Right lobe of liver (tissue), 6 donors: ENCODE results near the gene S100A10. TPM values are rescaled to one million over a fixed set of nuclear protein-coding genes. Genes with fewer than 3 reads are reported as not detected.

Experiments used
- ATAC-seq, 4 donors: fragments of 200-7000 bp; cut with Tn5 transposase; one replicate each; pipeline ENCODE4 v1.9.1; 2020; ENCODE audit warnings: mild to moderate bottlenecking in 4 of 4, moderate library complexity in 4 of 4
- DNase-seq, 3 donors: peaks; one replicate each; pipeline ENCODE4 v3.0.0-alpha.2; 2020
- H3K27ac ChIP-seq, 3 donors: fragments of 200-600 bp; one replicate each; pipeline ENCODE4 v1.8.0; 2022
- H3K27me3 ChIP-seq, 2 donors: fragments of 200-600 bp; one replicate each; pipeline ENCODE4 v1.8.0; 2022
- H3K36me3 ChIP-seq, 4 donors: fragments of 200-600 bp; sonication (generic) in 1 of 4; one replicate each; pipeline versions ENCODE4 v1.5.1 to v1.8.0; 2017 to 2022; ENCODE audit warnings: control low read depth in 1 of 4
- H3K4me1 ChIP-seq, 4 donors: fragments of 200-600 bp; sonication (generic) in 1 of 4; one replicate each; pipeline versions ENCODE4 v1.5.1 to v1.8.0; 2017 to 2022; ENCODE audit warnings: control low read depth in 1 of 4
- H3K4me3 ChIP-seq, 3 donors: fragments of 200-600 bp; one replicate each; pipeline ENCODE4 v1.8.0; 2022
- H3K9me3 ChIP-seq, 4 donors: fragments of 200-600 bp; sonication (generic) in 1 of 4; one replicate each; pipeline versions ENCODE4 v1.5.1 to v1.8.0; 2017 to 2022; ENCODE audit warnings: control low read depth in 1 of 4
- POLR2A ChIP-seq: fragments of 450-650 bp; IDR thresholded peaks from one replicate; pipeline ENCODE4 v1.6.1; 2017; ENCODE audit warnings: antibody characterized with exemption, mild to moderate bottlenecking
- WGBS: methylation state at CpG from one replicate; pipeline ENCODE4 v1.1.6; 2018; ENCODE audit warnings: low coverage, low lambda C conversion rate; ENCODE audit not compliant: insufficient coverage; ENCODE audit errors: missing lambda C conversion rate; 5-methylcytosine and 5-hydroxymethylcytosine counted together
- intact Hi-C, 2 donors: fragments of 100-400 bp; cut with DNase I; formaldehyde crosslinking; loops; one replicate each; pipeline versions ENCODE4 v1.11.2 to v1.14.1; 2022
- total RNA-seq, 6 experiments: library from RNA; depleted of rRNA in 2 of 6; stranded (reverse); fragments of >200 nt in 2 of 6; fragmentation: NEBNext Ultra II Directional in 3 of 6; extraction: Animal tissue kit (Norgen Biotek cat#: 25700) in 3 of 6; gene quantifications; one replicate each; pipeline versions ENCODE4 v1.1.0 to v1.2.4, GENCODE V29; 2016 to 2023
- TF ChIP-seq, protein P1 (sequence below), 4 donors: fragments of 200-600 bp in 3 of 4; fragments of 450-650 bp in 1 of 4; IDR thresholded peaks; one replicate each; pipeline versions ENCODE4 v1.5.1 to v1.8.0; 2016 to 2022; ENCODE audit warnings: antibody characterized with exemption in 4 of 4, mild to moderate bottlenecking in 2 of 4
- donor health status: DM: no; HTN: yes; CAD: no.
- donor health status: DM: no; HTN: no; CAD: no.
- donor health status: DM: no; HTN: no; CAD: no.
- donor health status: DM: no; HTN: yes; CAD: no.
- donor health status: DM: no; HTN: yes; CAD: no.

Gene S100A10
- total RNA-seq, 6 experiments from 2014 or later, result 48.5 to 192 (median 61.7) TPM

GRCh38 chr1:151992303-151993083, 1.2 kb downstream of the S100A10 start:
- Histone ChIP-seq H3K4me1 (peaks cover 0 to 43% (median 16%) of the 10 kb centered on the region in 4 donors), H3K4me3 (peak overlapping the region; percentile 83 to 92 (median 85)), H3K27ac (peak overlapping the region; percentile 83 to 96 (median 85)), H3K36me3 (no peaks in the 10 kb centered on the region), H3K9me3 (no peaks in the 10 kb centered on the region), H3K27me3 (no peaks in the 10 kb centered on the region)
- peak; percentile 49 to 67 (median 60) for ATAC-seq
- 12% methylated on average over 11 of the region's 21 CpGs for WGBS
- intact Hi-C loops, result loop anchor here in 1 of 2 donors (10.0 kb wide), 1 partner anchor 58 kb away; no protein-coding TSS in a partner anchor
- peak; percentile 65 to 81 (median 71) for DNase-seq
- TF ChIP-seq POLR2A, result peak; percentile 67
- TF ChIP-seq, protein P1, sequence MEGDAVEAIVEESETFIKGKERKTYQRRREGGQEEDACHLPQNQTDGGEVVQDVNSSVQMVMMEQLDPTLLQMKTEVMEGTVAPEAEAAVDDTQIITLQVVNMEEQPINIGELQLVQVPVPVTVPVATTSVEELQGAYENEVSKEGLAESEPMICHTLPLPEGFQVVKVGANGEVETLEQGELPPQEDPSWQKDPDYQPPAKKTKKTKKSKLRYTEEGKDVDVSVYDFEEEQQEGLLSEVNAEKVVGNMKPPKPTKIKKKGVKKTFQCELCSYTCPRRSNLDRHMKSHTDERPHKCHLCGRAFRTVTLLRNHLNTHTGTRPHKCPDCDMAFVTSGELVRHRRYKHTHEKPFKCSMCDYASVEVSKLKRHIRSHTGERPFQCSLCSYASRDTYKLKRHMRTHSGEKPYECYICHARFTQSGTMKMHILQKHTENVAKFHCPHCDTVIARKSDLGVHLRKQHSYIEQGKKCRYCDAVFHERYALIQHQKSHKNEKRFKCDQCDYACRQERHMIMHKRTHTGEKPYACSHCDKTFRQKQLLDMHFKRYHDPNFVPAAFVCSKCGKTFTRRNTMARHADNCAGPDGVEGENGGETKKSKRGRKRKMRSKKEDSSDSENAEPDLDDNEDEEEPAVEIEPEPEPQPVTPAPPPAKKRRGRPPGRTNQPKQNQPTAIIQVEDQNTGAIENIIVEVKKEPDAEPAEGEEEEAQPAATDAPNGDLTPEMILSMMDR (IDR thresholded peaks at IDR 0.05), result no peak

- no peaks in the 10 kb centered on the region for H3K9me3 ChIP-seq
- H3K36me3 ChIP-seq, result no peaks in the 10 kb centered on the region
- H3K27ac ChIP-seq, result peak overlapping the region; percentile 83 to 96 (median 85)
- no peak for DNase-seq
- 31% methylated on average over 6 of the region's 6 CpGs for WGBS
- peaks cover 0 to 43% (median 16%) of the 10 kb centered on the region in 4 donors for H3K4me1 ChIP-seq
- intact Hi-C loops, result loop anchor here in 1 of 2 donors (10.0 kb wide), 1 partner anchor 57 kb away; no protein-coding TSS in a partner anchor
- peak overlapping the region; percentile 83 to 92 (median 85) for H3K4me3 ChIP-seq
- TF ChIP-seq, protein P1 (IDR thresholded peaks at IDR 0.05), result no peak
- no peak for TF ChIP-seq POLR2A
- H3K27me3 ChIP-seq, result no peaks in the 10 kb centered on the region
- ATAC-seq, result peak in 3 of 4 donors; percentile 2 to 7 (median 6)
Measured at GRCh38 chr1:151991663-151992302, 1.9 kb downstream of the S100A10 start.

DNA sequence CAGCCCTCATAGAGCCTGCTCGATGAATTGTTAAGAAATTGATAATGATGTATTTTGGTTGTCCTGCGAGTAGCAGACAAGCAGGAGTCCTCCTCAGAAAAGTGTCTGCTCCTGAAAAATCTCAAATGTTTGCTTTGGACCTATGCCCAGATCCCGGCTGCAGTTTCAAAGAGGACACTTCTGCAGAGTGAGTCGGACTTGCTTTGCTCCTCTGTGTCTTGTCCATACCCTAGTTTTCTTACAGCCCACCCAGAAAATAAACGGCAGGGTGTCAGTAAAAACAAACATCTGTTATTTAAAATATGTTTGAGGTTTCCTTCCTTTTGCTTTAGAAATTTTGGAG, 2.8 kb downstream of the S100A10 start:
- no peak overlapping the region for H3K27ac ChIP-seq
- ATAC-seq, result peak in 2 of 4 donors; percentile 17 to 40
- H3K4me1 ChIP-seq, result peaks cover 0 to 43% (median 16%) of the 10 kb centered on the region in 4 donors

More for the DNA sequence above, 2.8 kb downstream of the S100A10 start:
- WGBS, result 12% methylated on average over 5 of the region's 5 CpGs
- H3K9me3 ChIP-seq, result no peaks in the 10 kb centered on the region
- H3K36me3 ChIP-seq, result peaks cover 0 to 3% (median under 1%) of the 10 kb centered on the region in 4 donors
- TF ChIP-seq, protein P1 (IDR thresholded peaks at IDR 0.05), result no peak
- no peak for TF ChIP-seq POLR2A
- no peak overlapping the region for H3K4me3 ChIP-seq
- intact Hi-C loops, result loop anchor here in 1 of 2 donors (10.0 kb wide), 1 partner anchor 56 kb away; no protein-coding TSS in a partner anchor
- DNase-seq, result peak in 1 of 3 donors; percentile 76
- no peaks in the 10 kb centered on the region for H3K27me3 ChIP-seq
